ENCODE results near the gene NR6A1.

Gene NR6A1

DNA sequence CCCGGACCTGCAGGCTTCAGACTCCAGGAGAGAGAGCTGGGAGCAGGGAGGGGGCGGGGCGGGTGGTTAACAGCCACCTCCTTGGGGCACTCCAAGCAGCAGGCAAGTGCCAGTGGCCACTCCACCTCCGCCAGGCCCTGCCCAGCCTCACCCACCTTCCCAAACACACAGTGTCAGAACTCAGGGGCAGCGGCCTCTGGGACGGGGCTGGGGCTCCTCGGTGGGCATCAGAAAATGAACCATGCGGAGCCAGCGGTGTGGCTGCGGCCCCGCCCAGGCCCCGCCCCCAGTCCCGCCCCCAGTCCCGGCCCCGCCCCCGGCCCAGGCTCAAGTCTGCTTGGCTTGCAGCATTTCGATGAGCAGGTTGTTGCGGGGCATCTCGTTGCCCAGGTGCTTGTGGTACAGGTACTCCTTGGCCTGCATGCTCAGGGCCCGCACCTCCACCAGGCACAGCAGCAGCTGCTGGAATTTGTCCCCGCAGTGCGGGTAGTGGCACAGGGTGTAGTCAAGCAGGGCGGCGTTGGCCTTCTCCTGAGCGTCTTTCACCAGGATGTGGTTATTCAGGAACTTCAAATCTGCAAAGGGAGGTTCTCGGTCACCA is 288.6 kb downstream of the NR6A1 start:
- DNase-seq, result no peak

GRCh38 chr9:124481115-124481514 is 290.0 kb downstream of the NR6A1 start:
- DNase-seq, result peak; percentile 13

GRCh38 chr9:124480621-124480981 is 290.5 kb downstream of the NR6A1 start:
- peak; percentile 12 for DNase-seq

DNA sequence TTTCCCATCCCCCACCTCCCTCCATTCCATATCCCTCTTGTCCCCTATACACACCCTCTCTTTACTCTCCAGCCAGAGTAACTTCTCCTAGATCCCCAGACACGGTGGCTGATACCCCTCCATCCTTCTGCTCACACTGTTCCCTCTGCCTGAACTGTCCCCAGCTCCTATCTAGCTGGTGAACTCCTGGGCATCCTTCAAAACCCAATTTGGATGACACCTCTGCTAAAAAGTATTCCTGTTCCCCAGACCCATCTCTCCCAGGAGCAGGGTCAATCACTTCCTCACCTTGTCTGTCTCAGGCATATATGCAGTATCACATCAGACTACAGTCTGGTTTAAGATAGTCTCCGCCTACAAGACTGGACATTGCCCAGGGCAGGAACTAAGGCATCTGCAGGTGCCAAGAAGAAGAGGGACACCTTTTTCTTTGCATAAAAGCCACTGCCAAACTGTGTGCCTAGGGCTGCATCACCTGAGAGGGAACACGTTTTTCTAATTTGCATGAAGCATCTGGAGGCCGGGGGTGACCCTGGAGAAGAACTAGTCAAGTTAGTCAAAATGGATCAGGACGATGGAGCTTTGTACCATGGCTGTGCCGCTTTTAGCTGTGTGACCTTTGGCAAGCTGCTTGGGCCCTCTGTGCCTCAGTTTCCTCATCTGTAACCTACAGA is 291.0 kb downstream of the NR6A1 start:
- no peak for DNase-seq

DNA sequence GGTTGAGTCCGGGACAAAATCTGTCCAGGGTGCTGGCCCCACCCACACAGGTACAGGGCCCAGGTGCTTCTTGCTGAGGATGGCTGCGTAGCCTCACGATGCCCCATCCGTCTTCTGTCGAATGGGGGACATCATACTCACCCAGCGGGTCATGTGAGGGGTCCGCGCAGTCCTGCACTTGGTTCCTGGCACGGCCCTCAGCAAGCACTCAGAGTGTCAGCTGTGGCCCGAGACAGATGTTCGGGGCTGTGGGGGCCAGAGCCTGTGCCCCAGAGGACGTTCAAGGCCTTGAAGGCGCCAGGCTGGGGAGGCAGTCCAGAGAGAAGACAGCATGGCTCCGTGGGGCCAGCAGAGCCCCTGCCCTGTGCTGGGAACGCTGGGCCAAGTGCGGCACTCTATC is 291.7 kb downstream of the NR6A1 start:
- no peak for DNase-seq

DNA sequence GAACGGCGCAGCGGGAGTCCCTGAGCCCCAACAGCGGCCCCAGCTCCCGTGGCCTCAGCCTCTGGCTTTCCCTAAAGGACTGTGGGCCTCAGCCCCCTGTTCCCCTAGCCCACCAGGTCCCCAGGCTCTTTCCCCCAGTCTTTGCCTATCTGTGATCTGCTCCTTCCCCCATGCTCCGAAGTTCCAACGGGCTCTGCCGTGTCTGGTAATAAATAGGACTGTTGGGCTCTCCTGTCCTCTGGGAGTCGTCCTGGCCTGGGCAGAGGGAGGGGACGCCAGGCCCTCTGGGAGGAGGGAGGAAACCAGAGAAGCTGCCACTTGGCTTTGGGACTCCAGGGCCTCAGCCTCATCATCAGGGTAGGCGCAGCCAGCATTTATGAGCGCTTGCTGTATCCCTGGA is 292.8 kb downstream of the NR6A1 start:
- DNase-seq, result no peak

DNA sequence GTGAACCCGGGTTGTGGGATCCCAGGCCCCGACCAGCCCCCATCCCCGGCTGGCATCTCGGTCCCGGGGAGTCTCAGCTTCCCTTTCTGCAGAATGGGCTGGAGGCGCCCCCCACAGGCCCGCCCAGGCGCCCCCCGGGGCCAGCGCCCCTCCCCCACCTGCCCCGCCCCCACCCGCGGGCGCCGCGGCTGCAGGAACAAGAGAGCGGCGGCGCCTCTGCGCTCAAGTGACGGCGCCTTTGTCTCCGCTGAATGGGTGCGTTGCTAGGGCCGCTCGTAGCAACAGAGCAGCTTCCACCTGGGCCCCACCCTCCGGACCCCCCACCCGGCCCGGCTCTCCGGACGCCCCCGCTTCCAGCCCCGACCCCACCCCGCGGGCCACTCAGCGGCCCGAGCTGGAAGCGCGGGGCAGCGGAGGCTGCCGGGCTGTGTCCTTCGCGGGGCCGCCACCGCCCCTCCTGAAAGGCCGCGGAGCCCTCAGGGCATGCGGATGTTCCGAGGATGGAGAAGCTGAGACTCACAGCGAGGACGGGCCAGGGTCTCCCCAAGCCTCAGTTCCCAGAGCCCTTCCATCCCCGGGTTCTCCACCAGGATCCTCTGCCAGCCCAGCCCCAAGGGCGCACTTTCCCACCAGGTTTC is 293.3 kb downstream of the NR6A1 start:
- DNase-seq, result no peak

- peak; percentile 7 for DNase-seq
Measured at GRCh38 chr9:124477211-124477647, 293.9 kb downstream of the NR6A1 start.

DNA sequence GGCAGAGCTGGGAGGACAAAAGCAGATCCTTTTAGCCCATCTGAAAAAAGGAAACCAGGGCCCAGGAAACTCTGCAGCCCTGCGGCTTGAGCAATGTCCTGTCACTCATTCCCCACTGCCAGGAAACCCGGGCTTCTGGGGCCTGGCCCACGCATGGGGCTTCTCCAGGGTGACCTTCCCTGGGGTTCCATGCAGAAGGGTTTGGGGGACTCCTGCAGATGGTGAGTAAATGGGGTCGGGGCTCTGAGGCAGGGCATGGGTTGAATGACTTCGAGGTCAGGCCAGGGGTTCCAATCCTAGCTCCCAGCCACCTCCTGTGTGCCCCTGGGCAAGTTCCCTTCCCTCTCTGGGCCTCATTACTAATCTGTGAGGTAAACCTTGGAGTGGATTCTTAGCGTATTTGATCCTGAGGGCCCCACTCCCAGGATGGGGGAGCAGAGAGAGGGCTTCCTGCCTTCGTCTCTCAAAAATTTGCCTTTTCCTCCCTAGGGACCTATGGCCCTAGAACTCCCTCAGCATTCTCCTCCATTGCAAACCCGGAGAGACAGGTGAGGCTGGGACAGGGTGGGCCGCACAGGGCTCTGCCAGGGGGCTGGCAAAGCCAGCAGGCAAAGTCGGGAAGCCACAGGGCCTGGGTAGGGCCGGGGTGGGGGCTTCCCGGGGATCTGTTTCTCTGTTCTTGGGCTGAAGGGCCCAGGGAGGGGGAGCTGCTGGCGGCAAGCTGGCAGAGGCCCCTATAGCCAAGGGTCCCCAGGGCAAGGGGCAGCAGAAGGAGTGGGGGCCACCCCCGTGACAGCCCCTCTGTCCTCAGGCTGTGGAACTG is 295.0 kb downstream of the NR6A1 start:
- DNase-seq, result peak; percentile 33

DNA sequence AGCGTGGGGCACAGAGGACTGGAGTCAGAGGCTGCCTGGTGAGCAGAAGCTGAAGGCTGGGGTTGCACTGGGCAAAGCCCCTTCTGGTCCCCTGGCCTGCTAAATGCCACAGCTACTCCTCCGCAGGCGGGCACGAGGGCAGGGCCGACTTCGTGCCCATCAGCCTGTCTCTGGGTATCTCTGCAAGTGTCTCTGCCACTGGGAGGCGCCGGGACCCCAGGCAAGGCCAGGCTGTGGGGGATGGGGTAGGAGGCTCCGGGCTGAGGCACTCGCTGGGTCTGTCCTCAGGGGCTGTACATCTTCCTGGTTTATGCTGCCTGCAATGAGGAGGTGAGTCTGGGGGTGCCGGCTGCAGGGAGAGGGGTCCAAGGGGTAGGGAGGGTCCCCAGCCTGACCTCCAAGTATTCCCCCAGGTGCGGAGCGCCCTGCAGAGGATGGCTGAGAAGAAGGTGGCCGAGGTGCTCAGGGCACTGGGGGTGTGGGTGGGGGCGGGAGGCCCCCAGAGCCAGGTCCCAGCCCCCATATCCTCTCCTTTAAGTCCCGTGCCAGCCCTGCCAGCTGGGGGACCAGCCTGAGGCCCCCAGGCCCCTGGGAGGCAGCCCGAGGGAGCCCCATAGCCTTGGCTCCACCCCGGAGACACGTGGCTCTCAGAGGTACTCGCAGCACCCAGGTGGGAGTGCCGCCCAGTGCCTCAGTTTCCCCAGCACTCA is 295.8 kb downstream of the NR6A1 start:
- no peak for DNase-seq

DNA sequence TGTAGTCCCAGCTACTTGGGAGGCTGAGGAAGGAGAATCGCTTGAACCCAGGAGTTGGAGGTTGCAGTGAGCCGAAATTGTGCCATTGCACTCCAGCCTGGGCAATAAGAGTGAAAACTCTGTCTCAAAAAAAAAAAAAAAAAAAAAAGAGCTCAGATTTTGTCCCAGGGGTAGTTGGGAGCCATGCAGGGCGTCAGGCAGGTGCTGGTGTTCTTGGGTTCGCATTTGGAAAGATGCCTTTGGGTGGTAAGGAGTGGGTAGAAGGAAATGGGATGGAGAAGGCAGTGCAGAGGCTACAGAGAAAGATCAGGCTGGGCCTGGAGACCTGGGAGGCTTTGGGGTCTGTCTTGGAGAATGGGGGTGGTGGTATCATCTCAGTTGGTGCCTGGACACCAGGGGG is 297.0 kb downstream of the NR6A1 start:
- DNase-seq, result no peak

DNA sequence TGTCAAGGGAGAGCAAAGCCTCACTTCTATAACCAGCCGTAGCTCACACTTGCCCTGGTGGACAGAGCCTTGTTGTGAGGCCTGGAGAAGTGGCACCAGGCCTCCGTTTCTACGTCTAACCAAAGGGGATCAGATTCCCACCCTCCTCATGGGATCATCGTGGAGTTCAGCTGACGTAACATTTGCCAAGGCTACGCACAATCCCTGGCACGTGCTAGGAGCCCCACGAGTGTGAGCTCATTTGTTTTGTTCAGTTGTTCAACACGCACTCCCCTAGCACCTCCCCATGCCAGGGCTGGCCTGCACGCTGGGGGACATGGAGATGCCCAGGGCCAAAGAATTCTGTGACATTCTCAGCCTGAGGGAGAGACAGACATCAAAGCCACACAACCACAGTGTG is 297.8 kb downstream of the NR6A1 start:
- no peak for DNase-seq

- DNase-seq, result no peak
Measured at GRCh38 chr9:124472770-124473169, 298.3 kb downstream of the NR6A1 start.

- no peak for DNase-seq
Measured at GRCh38 chr9:124471761-124472160, 299.4 kb downstream of the NR6A1 start.

DNA sequence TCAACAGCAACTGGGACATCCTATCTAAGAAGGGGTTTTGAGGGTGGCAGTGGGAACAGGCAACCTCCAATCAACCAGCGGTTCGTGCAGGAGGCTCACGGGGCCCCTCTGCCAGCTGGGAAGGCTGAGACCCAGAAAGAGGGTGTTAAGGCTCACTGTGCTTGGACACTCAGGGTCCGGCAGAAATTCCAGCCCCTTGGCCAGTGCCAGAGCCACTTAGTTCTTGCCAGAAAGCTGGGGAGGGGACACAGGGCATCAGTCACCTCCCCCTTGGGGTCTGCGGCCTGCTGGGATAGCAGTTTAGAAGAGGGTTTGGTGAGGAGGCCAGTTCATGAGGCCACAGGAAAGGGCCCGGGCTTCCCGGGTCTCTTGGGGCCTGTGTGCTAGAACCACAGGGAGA is 300.4 kb downstream of the NR6A1 start:
- no peak for DNase-seq

- no peak for DNase-seq
Measured at GRCh38 chr9:124470306-124470705, 300.8 kb downstream of the NR6A1 start.

DNA sequence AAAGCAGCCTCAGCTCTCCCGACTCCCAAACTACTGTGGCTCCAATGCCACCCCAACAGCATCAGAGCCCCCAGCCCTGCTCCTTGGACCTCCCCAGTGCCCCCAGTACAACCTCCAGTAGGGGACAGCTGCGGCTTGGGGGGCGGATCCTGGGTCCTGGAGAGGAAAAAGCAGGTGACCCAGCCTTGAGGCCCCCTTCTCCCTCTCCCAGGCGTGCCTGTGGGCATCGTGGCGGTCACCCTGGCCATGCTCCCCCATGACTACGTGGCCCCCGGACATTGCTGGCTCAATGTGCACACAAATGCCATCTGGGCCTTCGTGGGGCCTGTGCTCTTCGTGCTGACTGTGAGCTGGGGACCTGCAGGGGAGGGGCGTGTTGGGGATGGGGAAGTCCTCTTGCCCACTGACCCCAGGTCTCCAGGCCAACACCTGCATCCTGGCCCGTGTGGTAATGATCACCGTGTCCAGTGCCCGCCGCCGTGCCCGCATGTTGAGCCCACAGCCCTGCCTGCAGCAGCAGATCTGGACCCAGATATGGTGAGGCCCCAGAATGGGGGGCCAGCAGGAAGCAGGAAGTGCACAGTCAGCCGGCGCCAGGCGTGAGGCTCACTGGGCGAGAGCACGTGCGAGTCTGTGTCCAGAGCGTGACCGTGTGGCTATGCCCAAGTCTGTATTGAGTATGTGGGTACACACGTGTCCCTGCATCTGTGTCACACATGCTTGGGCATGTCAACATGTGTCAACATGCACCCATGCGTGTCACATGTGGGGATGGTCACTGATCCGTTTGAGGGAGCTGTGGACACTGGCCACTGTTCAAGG is 301.9 kb downstream of the NR6A1 start:
- no peak for DNase-seq

GRCh38 chr9:124468061-124468740 is 302.9 kb downstream of the NR6A1 start:
- no peak for DNase-seq

GRCh38 chr9:124467410-124468060 is 303.6 kb downstream of the NR6A1 start:
- DNase-seq, result no peak
